ENCODE measurements around the gene OCEL1.

GRCh38 chr19:17183858-17184321 is 42.1 kb upstream of the OCEL1 start:
- TF ChIP-seq CTCF (IDR thresholded peaks at IDR 0.05; ENCODE audit: low read depth, low read length) (no peak), POLR2A (IDR thresholded peaks at IDR 0.05; ENCODE audit: extremely low read depth, insufficient read length) (no peak)
